Measurements from ENCODE around the gene ULK4.

- no peak for TF ChIP-seq CTCF (conservative IDR thresholded peaks at IDR 0.05; ENCODE audit: low read length)
- no peak for TF ChIP-seq EZH2phosphoT487 (IDR thresholded peaks at IDR 0.05; ENCODE audit: borderline replicate concordance)
Observed at GRCh38 chr3:41462103-41462691, 499.7 kb downstream of the ULK4 start.
